ENCODE measurements around the gene DPP4. TPM values are rescaled to one million over a fixed set of nuclear protein-coding genes. Genes with fewer than 3 reads are reported as not detected.

DPP4 gene
- total and polyA plus RNA-seq, 2 of the 13 experiments (the other 11 are each of a cell fraction or from before 2014, with no cell fraction given): 39.4 to 109 TPM

- ChIA-PET CTCF (ENCODE audit: low intra/inter-chr PET ratio, low total read pairs) (no interaction called here), POLR2A (interaction anchor here (3.2 kb wide), 1 partner anchor 33 kb away, joined by 10 read pairs; no protein-coding TSS in a partner anchor)
- Histone ChIP-seq H3K4me2 (ENCODE audit: low read depth, low read length) (peak overlapping the region; percentile 50), H3K36me3 (replicated peaks in 1 of 2; ENCODE audit: control insufficient read depth in 1 of 2, insufficient read depth in 2 of 2, low read length in 2 of 2) (no peaks in the 10 kb centered on the region), H3K27me3 (ENCODE audit: control insufficient read depth in 1 of 2, insufficient read depth in 2 of 2, low read length in 2 of 2) (no peaks in the 10 kb centered on the region), H3K9me3 (ENCODE audit: low read length) (no peaks in the 10 kb centered on the region), H3K9ac (ENCODE audit: insufficient read depth, low read depth, low read length) (no peak overlapping the region), H3K27ac (ENCODE audit: extremely low read length, insufficient read depth, low read length) (peak overlapping the region; percentile 58), H3K79me2 (ENCODE audit: insufficient read depth, low read length) (no peaks in the 10 kb centered on the region), H3K4me1 (ENCODE audit: insufficient read depth, low read length) (peaks cover 77% of the 10 kb centered on the region), H3K4me3 (replicated peaks in 1 of 3; ENCODE audit: insufficient read depth in 1 of 3, low read depth in 2 of 3, low read length in 3 of 3) (no peak overlapping the region), H4K20me1 (ENCODE audit: insufficient read depth, low read length) (no peaks in the 10 kb centered on the region), H2AFZ (ENCODE audit: low read length) (no peak overlapping the region)
- WGBS (ENCODE audit: low lambda C conversion rate): 2% methylated on average over 4 of the region's 4 CpGs
- DNase-seq (ENCODE audit: low spot score): peak; percentile 80
- intact Hi-C loops (cut with micrococcal nuclease; ENCODE audit: unreplicated experiment) (no loop called here), in situ Hi-C loops (cut with HindIII; ENCODE audit: extremely low pct_ligation_motif_present, low pct_unique_long_range_greater_than_20kb) (no loop called here)
- peak; percentile 74 for FAIRE-seq
- BruUV-seq (replicated peaks): no TSS peak
- peak; percentile 93 for ATAC-seq
- TF ChIP-seq ZNF18 (CRISPR knock-in tag; IDR thresholded peaks at IDR 0.05; ENCODE audit: insufficient replicate concordance) (no peak), RXRA (CRISPR knock-in tag; IDR thresholded peaks at IDR 0.05) (no peak), ZNF556 (CRISPR knock-in tag; IDR thresholded peaks at IDR 0.05; ENCODE audit: borderline replicate concordance) (no peak), IRF9 (CRISPR knock-in tag; IDR thresholded peaks at IDR 0.05; ENCODE audit: borderline replicate concordance) (no peak), NFAT5 (CRISPR knock-in tag; IDR thresholded peaks at IDR 0.05) (no peak), MTF1 (CRISPR knock-in tag; IDR thresholded peaks at IDR 0.05) (no peak; the same call in 1 of the 2 replicates), SCMH1 (CRISPR knock-in tag; IDR thresholded peaks at IDR 0.05; ENCODE audit: borderline replicate concordance) (no peak), PCBP1 (IDR thresholded peaks at IDR 0.05; ENCODE audit: borderline replicate concordance, low read depth, low read length) (no peak), ATF7-NPFF (CRISPR knock-in tag; IDR thresholded peaks at IDR 0.05; ENCODE audit: low read depth) (no peak), TRAFD1 (CRISPR knock-in tag; IDR thresholded peaks at IDR 0.05; ENCODE audit: borderline replicate concordance) (no peak), ZNF513 (CRISPR knock-in tag; conservative IDR thresholded peaks at IDR 0.05) (no peak), RBAK (CRISPR knock-in tag; IDR thresholded peaks at IDR 0.05) (no peak)
Measured at GRCh38 chr2:162107361-162107901, 33.4 kb upstream of the DPP4 start.
